GM19239 (cell line): ENCODE measurements around the gene TEDC2.
"Not testable (repeated sequence)": the region's sequence is repeated elsewhere in the genome, so short reads cannot be mapped to it uniquely, and the experiment has no call there.

Experiments
- DNase-seq: peaks from one replicate; pipeline ENCODE4 v3.0.0; 2011; ENCODE audit warnings: low spot score; ENCODE audit not compliant: insufficient read length
- FAIRE-seq: peaks from 2 replicates; lab custom pipeline; 2011; peaks lifted over from hg19 to GRCh38; lab: Jason Lieb, UNC

Gene TEDC2

GRCh38 chr16:2459647-2460390 is at the start of gene TEDC2:
Gene TEDC2 (plus strand): TSS chr16:2460109. CDS start chr16:2460145, 36 bp downstream.
- FAIRE-seq (peak; percentile 96), DNase-seq (peak; percentile 100)

GRCh38 chr16:2415085-2415484 is 44.8 kb upstream of the TEDC2 start:
- no peak for FAIRE-seq

GRCh38 chr16:2420035-2420434 is 39.9 kb upstream of the TEDC2 start:
- FAIRE-seq (no peak), DNase-seq (no peak)

More at GRCh38 chr16:2415085-2415484, 44.8 kb upstream of the TEDC2 start:
- DNase-seq: no peak

GRCh38 chr16:2422123-2422867 is 37.6 kb upstream of the TEDC2 start:
- FAIRE-seq: no peak
- no peak for DNase-seq

- DNase-seq (no peak), FAIRE-seq (no peak)
Observed at GRCh38 chr16:2424061-2425007, 35.6 kb upstream of the TEDC2 start.

- DNase-seq (no peak), FAIRE-seq (no peak)
Observed at GRCh38 chr16:2425008-2425518, 34.8 kb upstream of the TEDC2 start.

GRCh38 chr16:2425825-2426430 is 34.0 kb upstream of the TEDC2 start:
- FAIRE-seq (no peak), DNase-seq (no peak)

- no peak for DNase-seq
- FAIRE-seq: no peak
Observed at GRCh38 chr16:2426941-2427361, 33.0 kb upstream of the TEDC2 start.

- DNase-seq (no peak), FAIRE-seq (no peak)
Observed at GRCh38 chr16:2427526-2427925, 32.4 kb upstream of the TEDC2 start.

- FAIRE-seq: peak; percentile 23
- DNase-seq: peak; percentile 46
Observed at GRCh38 chr16:2428051-2428783, 31.7 kb upstream of the TEDC2 start.

- no peak for FAIRE-seq
- no peak for DNase-seq
Observed at GRCh38 chr16:2428784-2429033, 31.2 kb upstream of the TEDC2 start.

GRCh38 chr16:2429034-2429770 is 30.7 kb upstream of the TEDC2 start, which contains the start of gene CCNF:
Gene CCNF (plus strand): TSS chr16:2429447. CDS start chr16:2429482, 35 bp downstream.
- DNase-seq (peak; percentile 96), FAIRE-seq (peak; percentile 83)

- FAIRE-seq (peak; percentile 67), DNase-seq (no peak)
Observed at GRCh38 chr16:2429771-2430663, 29.9 kb upstream of the TEDC2 start.

- FAIRE-seq: no peak
Observed at GRCh38 chr16:2432286-2432685, 27.6 kb upstream of the TEDC2 start.

GRCh38 chr16:2432801-2433505 is 27.0 kb upstream of the TEDC2 start:
- FAIRE-seq: no peak
- no peak for DNase-seq

More at GRCh38 chr16:2432286-2432685, 27.6 kb upstream of the TEDC2 start:
- DNase-seq: no peak

- DNase-seq, FAIRE-seq: not testable (repeated sequence)
Observed at GRCh38 chr16:2435236-2435635, 24.7 kb upstream of the TEDC2 start.

GRCh38 chr16:2436110-2436509 is 23.8 kb upstream of the TEDC2 start:
- FAIRE-seq: no peak
- DNase-seq: no peak
